Parietal lobe (tissue), 2 donors: Measurements from ENCODE around the gene EDC4. TPM values are rescaled to one million over a fixed set of nuclear protein-coding genes. Genes with fewer than 3 reads are reported as not detected.

Experiments
- small RNA-seq: library from RNA; depleted of rRNA; stranded (forward); fragments of <200 nt; gene quantifications from one replicate; pipeline ENCODE3, GENCODE V24; 2014; ENCODE audit warnings: low replicate concordance
- total RNA-seq: library from RNA; depleted of rRNA; stranded (reverse); fragments of >200 nt; gene quantifications from one replicate; pipeline ENCODE4 v1.2.3, GENCODE V29; 2014

The EDC4 gene
- total RNA-seq = 67.0 TPM

GRCh38 chr16:67872631-67873434, at the start of gene EDC4:
EDC4 (plus strand) TSS chr16:67873052; CDS start chr16:67873262, 210 bp downstream.

GRCh38 chr16:67841816-67842508, 30.9 kb upstream of the EDC4 start, which contains the start of gene THAP11:
THAP11 (plus strand) TSS chr16:67842320; CDS start chr16:67842555, 235 bp downstream.

GRCh38 chr16:67846320-67847063, 26.4 kb upstream of the EDC4 start, which contains the start of gene NUTF2:
NUTF2 (plus strand) TSS chr16:67846933; CDS start chr16:67865131, 18,198 bp downstream.

GRCh38 chr16:67847064-67847861, 25.6 kb upstream of the EDC4 start, which contains the start of gene CENPT:
CENPT (minus strand) TSS chr16:67847693; CDS start chr16:67833859, 13,834 bp downstream.

GRCh38 chr16:67884684-67885083, 11.8 kb downstream of the EDC4 start, which contains the start of gene NRN1L:
NRN1L (plus strand) TSS chr16:67884885; CDS start chr16:67884904, 19 bp downstream.

GRCh38 chr16:67892899-67893742, 20.3 kb downstream of the EDC4 start, which contains the start of gene PSKH1:
PSKH1 (plus strand) TSS chr16:67893254; CDS start chr16:67908750, 15,496 bp downstream.

Small RNA genes within 50 kb of the gene (small RNA-seq; reads per million reads assigned to genes)
- gene AC040162.2 (not detected), gene NRN1L (not detected)

Other genes starting within 250 kb of the EDC4 start
- gene CARMIL2, start 227.9 kb upstream of the EDC4 start, total RNA-seq = 3.1 TPM
- 27.2 TPM for gene ACD, start 212.8 kb upstream of the EDC4 start, total RNA-seq
- 7.8 TPM for gene PARD6A, start 212.1 kb upstream of the EDC4 start, total RNA-seq
- gene ENKD1, start 206.3 kb upstream of the EDC4 start, total RNA-seq = 10.3 TPM
- gene C16orf86, start 206.2 kb upstream of the EDC4 start, total RNA-seq = 1.3 TPM
- gene GFOD2, start 153.7 kb upstream of the EDC4 start, total RNA-seq = 62.0 TPM
- gene RANBP10, start 66.5 kb upstream of the EDC4 start, total RNA-seq = 16.0 TPM
- 6.3 TPM for gene TSNAXIP1, start 66.2 kb upstream of the EDC4 start, total RNA-seq
- gene THAP11, start 30.7 kb upstream of the EDC4 start, total RNA-seq = 25.7 TPM
- gene NUTF2, start 26.1 kb upstream of the EDC4 start, total RNA-seq = 110 TPM
- 49.1 TPM for gene CENPT, start 25.4 kb upstream of the EDC4 start, total RNA-seq
- gene NRN1L, start 11.8 kb downstream of the EDC4 start, total RNA-seq = not detected
- gene PSKH1, start 20.2 kb downstream of the EDC4 start, total RNA-seq = 21.3 TPM
- gene CTRL, start 58.8 kb downstream of the EDC4 start, total RNA-seq = 4.7 TPM
- gene PSMB10, start 63.8 kb downstream of the EDC4 start, total RNA-seq = 11.6 TPM
- 1.3 TPM for gene LCAT, start 71.1 kb downstream of the EDC4 start, total RNA-seq
- 13.5 TPM for gene SLC12A4, start 95.6 kb downstream of the EDC4 start, total RNA-seq
- not detected for gene DPEP3, start 107.4 kb downstream of the EDC4 start, total RNA-seq
- not detected for gene DPEP2, start 126.4 kb downstream of the EDC4 start, total RNA-seq
- gene DPEP2NB, start 142.9 kb downstream of the EDC4 start, total RNA-seq = not detected
- gene DDX28, start 150.2 kb downstream of the EDC4 start, total RNA-seq = 8.8 TPM
- 15.7 TPM for gene DUS2, start 150.2 kb downstream of the EDC4 start, total RNA-seq
- 26.6 TPM for gene NFATC3, start 212.3 kb downstream of the EDC4 start, total RNA-seq